ENCODE results near the gene PRKCA.
"Not testable (repeated sequence)": the region's sequence is repeated elsewhere in the genome, so short reads cannot be mapped to it uniquely, and the experiment has no call there.

The PRKCA gene

DNA sequence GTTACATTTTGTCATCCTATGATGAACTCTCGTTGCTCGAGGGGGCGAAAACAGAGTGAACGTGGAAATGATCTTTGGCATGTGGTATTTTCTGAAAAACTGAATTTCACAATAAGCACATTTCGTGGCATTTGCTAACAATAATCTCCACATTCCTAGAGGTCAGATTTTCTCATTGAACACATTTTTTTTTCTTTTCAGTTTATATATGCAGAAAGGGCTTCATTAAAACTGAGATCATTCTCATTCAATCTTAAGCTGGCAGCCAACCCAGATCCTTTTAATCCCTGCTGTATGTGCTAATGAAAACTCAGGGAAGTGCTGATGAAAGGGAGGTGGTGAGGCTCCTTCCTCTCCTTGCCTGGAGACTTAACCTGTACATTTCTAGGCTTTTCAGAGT, 52.6 kb downstream of the PRKCA start:
- FAIRE-seq = no peak

DNA sequence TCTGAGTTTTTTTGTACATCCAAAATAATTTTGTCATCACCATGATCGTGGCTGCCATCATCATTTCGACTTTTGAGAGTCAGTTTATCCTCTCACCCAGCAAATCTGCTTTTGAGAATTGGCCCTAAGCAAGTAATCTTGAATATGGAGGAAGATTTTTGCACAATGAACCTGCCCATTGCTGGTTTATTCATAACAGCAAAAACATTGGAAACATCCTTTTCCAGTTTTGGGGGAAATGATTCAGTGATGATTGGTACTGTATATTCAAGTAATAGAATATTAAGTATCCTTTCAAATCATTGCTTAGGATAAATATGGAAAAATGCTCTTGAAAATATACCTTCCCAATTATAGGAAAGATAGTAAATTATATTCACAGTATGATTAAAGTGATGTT, 53.1 kb downstream of the PRKCA start:
- no peak for FAIRE-seq

DNA sequence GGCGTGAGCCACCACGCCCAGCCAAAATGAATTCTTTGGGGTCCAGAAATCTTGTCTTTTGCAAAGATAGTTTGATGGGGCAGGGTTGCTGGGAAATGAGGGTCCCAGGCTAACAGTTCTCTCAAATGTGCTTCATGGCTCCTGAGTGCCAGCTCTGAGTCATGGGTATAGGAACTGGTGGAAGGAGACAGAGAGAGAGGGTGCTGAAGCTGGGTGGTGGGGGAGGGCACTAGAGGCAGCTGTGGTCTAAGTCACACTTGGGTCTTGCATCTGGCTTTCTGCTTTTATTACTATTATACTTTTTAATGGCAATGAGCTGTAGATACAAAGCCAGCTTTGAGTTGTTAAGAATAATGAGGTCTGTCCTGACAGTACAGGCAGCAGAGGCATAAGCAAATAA, 54.6 kb downstream of the PRKCA start:
- FAIRE-seq = no peak

DNA sequence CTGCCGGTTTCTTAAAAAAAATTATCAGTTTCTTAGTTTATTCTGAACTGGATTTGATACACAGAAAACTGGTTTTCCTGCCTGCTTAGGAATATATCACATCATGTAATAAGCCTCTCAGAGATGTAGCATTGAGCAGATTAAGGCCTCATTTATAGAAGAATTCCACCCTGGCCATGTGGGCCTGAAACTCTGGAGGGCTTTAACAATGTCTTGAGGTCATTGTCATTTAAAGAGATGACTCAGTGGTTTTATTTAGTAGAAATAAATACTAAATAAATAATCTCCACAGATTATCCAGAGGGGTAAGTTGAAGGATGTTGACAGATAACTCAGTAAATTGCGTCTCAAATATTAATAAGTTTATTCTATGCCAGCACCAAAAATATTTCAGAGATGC, 56.9 kb downstream of the PRKCA start:
- FAIRE-seq = no peak

DNA sequence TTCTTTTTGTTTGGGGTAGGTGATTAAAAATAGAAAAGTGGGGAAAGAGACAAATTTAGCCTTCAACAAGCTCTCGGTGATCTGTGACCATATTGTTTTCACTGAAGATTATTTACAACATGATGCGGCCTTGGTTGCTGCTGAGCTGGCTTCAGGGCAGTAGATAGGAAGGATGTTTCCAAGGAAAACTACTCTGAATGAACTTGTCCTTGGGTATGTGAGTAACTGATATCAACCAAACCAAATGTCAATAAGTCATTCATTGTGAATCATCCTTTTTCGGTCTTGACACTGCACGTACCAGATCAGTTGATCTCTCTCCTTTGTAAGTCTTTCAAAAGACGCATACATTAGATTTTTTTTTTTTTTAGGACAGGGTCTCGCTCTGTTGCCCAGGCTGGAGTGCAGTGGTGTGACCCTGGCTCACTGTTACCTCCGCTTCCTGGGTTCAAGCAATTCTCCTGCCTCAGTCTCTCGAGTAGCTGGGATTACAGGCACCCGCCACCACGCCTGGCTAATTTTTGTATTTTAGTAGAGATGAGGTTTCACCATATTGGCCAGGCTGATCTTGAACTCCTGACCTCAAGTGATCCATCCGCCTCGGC, 58.6 kb downstream of the PRKCA start:
- not testable (repeated sequence) for FAIRE-seq

DNA sequence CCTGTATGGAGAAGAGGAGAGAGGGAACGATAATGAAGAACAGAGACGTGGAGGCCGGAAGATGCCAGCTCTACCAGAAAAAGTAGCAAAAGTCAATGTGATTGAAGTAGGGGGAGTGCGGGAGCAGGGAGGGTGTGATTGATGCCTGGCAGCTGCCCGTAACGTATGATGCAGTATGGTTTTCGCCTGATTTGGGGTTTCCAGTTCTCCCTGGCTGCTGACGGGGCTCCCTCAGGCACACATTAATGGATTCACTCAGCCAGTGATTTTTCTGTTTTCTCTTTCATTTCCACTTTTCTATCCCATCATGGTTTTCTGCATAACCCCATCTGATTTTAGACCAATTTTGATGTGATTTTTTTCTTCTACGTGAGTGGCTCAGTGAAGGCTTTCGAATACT, 62.1 kb downstream of the PRKCA start:
- FAIRE-seq = no peak

DNA sequence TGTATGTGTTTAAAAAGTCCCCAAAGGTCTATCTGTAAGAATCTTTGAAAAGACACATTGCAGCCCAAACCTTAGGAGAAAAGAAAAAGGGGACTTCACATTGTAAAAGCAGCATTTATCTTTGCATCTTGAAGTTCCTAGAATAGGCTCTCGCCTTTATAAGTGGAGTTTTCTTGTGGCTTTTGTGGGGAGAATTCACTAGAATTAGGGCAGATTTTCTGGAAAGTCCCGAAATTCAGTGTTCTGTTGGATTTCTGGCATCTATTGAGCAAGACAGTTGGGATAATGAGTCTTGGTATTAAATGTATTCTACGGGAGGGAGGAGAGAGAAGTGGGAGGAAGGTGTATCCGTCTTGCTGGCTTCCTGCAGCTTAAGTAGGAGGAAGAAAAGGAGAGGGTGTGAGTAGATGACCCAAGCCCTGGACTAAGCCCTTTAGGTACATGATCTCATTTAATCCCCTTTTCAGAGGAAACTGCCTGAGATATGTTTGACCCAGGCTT, 62.6 kb downstream of the PRKCA start:
- no peak for FAIRE-seq

DNA sequence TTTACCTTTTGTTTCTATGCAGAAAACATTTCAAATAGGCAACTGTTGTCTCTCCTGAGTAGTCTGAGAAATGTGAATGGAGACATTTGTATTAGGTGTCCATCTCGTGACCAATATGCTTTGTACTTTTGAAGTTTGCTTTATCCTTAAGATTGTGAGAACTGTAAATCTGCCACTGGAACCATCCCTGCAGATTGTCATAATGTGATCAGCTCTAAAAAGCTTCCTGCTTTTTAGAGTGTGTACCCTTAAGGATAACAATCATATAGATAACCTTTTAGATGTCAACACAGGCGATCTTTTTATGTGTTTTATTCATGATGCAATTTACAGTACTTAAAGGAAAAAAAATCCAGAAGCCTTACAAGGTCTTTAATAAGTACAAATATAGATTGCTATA, 63.5 kb downstream of the PRKCA start:
- FAIRE-seq = no peak

DNA sequence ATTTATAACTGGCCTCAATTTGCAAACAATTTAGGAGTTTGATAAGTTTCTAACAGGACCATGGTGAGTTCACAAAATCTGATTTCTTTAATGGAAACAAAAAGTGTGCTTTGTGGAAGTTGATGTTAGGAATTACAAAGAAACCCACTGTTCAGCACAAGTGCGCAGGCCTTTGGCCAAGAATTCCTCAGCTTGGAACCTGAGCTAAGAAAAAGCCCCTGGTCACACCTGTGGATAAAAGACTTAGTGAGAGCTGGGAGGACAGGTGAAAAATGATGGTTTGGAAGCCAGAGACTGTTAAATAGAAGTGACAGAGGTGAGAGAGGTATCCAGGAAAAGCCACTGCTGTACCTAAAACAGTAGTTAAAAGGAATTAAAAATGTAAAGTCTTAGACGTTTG, 64.7 kb downstream of the PRKCA start:
- no peak for FAIRE-seq

DNA sequence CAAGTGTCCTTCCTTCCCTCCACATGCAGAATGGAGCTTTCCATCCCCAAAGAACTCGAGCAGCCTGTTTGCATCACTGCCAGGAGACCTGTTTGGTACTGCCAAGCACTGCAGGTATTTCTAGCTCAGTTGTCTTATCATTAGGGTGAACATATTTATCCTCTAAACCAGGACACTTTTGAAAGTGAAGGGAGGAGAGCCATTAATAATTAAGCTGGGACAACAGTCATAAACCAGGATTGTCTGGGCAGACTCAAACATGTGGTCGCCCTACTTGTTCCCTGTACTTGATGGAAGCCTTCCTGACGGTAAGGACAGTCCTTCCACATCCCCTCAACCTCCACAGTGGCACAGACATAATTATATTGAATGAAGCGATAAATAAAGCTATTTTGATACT, 67.4 kb downstream of the PRKCA start:
- FAIRE-seq = no peak

DNA sequence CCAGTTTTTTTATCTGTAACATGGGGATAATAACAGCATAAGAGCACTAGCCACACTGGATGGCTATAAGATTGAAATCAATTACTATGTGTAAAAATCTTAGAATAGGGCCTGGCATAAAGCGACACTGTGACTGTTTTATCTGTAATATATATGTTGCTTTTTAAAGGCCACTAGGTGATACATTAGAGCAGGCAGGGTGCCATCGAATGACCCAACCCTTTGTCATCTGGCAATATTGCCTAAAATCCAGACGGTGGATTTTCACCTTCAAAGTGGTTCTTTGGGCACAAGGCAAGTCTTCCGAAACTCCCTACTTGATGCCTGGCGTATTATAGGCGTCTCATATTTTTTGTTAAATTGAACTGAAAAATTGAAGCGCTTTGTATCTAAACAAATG, 69.1 kb downstream of the PRKCA start:
- FAIRE-seq = no peak

DNA sequence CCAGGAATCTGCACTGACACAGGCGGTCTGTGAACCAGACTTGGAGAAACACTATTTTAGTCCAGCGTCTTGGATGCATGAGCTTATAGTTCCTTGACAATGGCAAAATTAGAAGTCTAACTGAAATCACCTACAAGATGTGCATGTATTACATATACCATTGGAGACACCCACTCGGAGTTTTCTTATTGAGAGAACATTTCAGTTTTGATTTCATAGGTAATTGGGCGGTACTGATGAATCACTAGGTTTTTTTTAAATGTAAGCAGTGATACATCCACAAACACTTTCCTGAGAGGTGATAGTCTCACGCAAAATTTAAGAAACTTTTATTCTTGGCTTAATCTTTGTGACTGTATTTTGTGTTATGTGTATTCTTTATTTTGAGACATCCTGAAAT, 69.8 kb downstream of the PRKCA start:
- no peak for FAIRE-seq

DNA sequence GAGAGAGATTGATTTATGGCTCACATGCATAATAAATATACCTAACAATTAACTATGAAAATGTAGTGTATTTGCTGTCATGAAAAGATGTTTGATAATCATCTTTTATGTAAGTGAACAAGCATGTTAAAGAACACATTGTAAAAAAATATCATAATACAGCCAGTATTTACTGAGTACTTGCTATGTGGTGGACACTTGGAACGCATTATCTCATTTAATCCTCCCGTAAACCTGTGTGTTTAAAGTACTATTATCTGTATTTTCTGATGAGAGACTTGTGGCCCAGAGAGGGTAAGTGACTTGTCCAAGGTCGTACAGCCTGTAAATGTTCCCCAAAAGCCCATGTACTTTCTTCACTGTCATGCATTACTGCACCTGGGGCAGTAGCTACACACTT, 70.7 kb downstream of the PRKCA start:
- no peak for FAIRE-seq

DNA sequence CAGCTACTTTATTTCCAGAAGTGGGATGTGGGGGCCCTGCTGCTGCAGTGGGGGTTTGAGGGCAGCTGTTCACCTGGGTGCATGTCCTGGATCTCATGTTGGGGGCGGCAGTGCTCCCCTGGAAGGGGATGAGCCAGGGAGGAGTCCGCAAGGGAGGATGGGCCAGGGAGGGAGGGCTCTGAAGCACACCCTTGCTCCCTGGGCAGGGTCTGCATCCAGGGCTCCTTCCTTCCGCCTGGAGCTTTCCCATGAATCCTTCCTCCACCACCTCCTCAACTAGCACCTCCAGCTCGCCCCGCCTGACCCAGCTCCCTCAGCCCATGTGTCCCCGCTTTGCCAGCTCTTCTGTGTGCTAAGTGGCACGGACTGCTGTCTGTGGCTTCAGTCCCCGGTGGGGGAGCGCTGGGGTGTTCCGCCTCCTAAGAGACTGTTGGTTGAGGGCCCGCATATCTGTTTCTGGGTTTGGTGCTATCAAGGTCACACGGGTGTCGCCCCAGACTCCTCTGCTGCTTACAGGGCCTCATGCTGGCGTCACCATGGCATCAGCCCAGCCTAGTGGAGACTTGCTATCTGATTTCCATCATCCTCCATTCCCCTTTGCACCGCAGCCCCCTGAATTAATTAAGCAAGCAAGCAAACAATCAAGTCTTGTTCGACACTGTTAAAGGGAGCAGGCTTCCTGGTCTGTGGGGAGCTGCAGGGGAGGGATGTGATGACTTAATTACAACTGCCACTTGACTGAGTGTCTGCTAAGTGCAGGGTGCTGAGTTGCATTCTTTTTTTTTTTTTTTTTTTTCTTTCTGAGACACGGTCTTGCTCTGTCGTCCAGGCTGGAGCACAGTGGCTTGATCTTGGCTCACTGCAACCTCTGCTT, 71.8 kb downstream of the PRKCA start:
- FAIRE-seq = no peak

DNA sequence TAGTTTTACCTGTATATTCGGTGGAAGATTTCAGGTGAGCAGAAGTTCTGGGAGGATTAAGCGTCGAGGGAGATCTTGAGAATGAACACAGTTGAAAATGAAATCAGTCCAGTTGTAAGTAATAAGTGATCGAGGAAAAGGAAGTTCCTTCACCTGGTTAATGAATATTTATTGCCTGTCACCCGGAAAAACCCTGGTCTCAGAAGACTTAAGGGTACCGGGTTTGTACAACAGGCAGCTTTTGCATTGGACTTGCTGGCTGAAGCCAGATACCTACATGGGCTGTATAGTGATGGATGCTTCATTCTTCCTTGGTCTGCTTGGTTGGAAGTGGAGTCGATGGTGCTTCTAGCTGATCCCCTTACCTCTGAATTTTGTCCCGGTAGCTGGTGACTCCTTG, 72.7 kb downstream of the PRKCA start:
- FAIRE-seq = no peak

DNA sequence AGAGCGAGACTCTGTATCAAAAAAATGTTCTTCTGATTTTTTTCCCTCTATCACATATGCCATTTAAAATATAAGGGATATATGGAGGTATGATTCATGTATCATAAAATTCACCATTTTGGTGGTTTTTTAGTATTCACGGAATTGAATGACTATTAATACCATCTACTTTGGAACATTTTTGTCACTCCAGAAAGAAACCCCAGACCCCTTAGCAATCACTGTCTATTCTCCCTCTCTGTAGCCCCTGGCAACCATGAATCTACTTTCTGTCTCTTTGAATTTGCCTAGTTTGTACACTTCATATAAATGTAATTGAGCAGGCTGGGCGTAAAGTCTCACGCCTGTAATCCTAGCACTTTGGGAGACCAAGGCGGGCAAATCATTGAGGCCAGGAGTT, 75.9 kb downstream of the PRKCA start:
- FAIRE-seq = no peak

DNA sequence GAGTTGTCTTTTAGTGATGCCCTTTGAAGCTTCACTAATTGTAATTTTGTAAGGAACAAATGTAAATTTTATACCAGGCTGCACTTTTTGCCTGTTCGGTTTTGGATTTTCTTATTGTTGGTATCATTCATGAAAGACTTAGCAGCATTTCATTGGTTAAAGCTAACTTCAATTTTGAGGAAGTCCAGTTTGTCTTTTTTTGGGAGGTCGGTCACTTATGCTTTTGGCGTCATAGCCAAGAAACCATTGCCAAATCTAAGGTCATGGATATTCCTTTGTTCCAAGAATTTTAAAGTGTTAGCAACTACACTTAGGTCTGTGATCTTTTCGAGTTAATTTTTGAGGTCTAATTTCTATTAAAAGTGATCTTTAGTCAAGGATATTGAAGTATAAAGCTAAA, 77.1 kb downstream of the PRKCA start:
- FAIRE-seq = no peak

DNA sequence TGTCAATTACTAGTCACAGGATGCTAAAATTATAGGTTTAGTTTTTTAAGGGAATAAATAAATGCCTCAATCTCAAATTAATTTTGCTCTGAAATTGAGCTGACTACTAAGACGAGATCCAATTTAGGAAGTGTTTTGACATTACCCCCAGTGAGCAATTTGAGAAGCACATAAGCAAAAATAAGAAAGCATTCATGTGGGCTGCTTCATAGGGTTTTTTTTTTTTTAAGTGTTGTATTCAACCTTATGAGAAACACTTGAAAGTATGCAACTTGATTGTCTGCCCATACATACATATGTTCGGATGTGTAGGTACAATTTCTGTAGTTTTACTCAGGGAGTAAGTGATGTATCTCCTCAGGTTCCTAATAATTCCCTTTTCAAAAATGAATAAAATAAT, 77.6 kb downstream of the PRKCA start:
- no peak for FAIRE-seq

DNA sequence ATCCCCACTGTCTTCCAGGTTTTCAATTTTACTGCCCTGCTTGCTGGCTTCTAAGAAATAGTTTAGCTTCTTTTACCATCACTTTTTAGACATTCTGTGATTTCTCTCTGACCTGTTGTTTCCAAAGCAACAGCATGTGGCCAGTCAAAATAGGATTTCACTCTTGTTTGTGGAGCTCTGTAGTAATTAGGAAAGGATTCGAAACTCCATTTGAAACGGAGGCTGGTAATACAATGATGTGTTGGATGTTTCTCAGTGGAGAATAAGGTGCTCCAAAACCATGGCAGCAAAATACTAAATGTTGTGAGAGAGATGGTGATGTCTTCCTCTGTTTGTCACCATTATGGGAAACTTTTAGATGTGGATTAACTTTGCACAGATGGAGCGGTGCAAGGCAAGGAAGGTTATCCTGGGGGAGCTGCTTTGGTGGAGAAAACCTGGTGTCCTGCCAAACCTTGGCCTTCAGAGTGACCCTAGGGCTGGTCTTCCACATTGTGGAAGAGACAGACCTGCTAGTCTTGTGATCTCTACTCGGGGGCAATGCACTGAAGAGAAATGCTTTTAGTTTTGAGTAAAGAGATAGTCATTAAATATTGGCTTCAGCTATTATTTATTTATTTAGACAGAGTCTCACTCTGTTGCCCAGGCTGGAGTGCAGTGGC, 79.4 kb downstream of the PRKCA start:
- FAIRE-seq = no peak

DNA sequence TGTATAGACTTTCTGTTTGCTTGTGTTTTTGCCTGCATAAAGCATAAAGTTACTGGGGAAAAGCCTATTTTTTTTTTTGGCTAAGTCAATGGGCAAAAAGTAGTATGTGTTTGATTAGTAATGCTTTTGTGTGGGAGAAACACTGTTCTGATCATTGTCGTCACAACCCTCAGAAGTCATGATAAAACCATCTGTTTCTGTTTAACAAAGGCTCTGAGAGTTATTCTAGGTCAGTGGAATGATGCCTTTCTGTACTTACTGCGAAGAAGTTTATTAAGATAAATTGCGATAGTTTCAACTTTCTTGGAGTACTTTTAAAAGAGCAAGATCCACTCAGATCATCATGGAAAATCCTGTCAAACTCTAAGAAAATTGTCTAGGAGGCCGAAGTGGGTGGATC, 80.9 kb downstream of the PRKCA start:
- peak; percentile 85 for FAIRE-seq

DNA sequence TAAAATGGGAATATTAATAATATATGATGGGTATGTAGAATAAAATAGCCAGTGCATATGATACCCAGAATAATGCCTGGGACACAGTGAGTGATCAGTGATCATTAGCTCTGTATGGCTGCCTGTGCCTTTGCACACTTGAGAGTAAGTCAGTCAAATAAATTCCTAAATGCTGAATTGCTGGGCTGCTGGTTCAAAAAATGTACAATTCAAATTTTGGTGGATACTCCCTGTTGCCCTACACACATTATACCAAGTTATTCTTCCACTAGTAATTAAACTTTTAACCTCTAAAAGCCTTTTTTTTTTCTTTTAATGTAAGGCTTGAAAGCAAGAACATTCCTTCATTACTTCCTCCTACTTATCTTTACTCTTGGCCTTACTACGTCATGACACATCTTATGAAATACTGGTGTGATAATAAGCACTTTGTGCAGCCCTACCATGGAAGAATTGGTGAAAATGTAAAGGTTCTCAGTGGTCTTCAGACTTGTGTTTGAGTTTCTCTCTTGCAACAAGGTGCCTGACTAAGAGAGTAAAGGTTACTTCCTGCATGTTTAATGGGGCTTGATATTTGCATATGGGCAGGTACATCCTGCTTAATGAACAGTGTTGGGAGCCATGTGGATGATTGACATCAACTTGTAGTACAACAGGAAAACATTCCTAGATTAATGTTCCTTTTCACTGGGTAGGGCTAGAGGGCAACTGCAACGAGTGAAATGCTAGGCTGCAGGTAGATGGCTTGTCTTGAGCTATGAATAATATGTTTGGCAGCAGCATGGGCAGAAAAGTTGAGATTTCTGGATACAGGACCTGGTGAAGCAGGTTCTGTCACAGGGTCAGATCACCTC, 84.3 kb downstream of the PRKCA start:
- no peak for FAIRE-seq

DNA sequence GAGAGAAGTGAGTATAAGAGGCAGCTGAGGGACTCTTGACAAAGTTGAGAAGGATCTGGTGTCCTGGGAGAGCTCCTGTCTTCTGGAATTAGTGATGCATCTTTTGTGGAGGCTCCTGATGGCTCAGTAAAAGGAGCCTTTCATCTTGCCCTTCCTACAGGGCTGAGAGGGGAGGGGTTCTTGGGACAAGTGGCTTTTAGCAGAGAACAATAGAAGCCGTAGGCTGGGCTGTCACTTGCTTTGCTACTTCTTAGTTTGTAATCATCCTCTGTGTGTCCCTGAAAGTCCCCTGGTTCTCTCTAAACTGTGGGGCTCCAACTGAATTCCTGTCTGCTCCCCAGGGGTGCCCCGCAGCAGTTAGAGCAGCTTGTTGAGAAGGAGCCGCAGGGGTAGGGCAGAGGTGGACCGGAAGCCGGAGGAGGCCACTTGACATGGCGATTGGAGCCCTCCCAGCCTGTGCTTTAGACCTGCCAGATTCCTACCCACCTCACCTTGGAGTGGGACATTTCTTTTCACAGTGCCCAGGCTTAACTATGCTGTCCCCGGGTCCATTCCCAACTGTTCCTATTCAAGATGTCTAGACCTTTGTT, 85.1 kb downstream of the PRKCA start:
- FAIRE-seq = no peak

All from endometrium (tissue), 2 donors.